Upper lobe of right lung (tissue), 1 donor: ENCODE results near the gene CSNK1E. TPM values are rescaled to one million over a fixed set of nuclear protein-coding genes. Genes with fewer than 3 reads are reported as not detected.

Experiments
- ATAC-seq: fragments of 200-7000 bp; cut with Tn5 transposase; one replicate; pipeline ENCODE4 v1.9.1; 2020; ENCODE audit warnings: mild to moderate bottlenecking, moderate library complexity
- DNase-seq: peaks from one replicate; pipeline ENCODE4 v3.0.0-alpha.2; 2020
- H3K27ac ChIP-seq: fragments of 200-600 bp; one replicate; pipeline ENCODE4 v1.8.0; 2022
- H3K27me3 ChIP-seq: fragments of 200-600 bp; one replicate; pipeline ENCODE4 v1.8.0; 2022; ENCODE audit warnings: mild to moderate bottlenecking
- H3K36me3 ChIP-seq: fragments of 200-600 bp; one replicate; pipeline ENCODE4 v1.8.0; 2022
- H3K4me1 ChIP-seq: fragments of 200-600 bp; one replicate; pipeline ENCODE4 v1.8.0; 2022
- H3K4me3 ChIP-seq: fragments of 200-600 bp; one replicate; pipeline ENCODE4 v1.8.0; 2022; ENCODE audit warnings: mild to moderate bottlenecking
- H3K9me3 ChIP-seq: fragments of 200-600 bp; one replicate; pipeline ENCODE4 v1.8.0; 2022
- CTCF ChIP-seq: fragments of 200-600 bp; IDR thresholded peaks from one replicate; pipeline ENCODE4 v1.8.0; 2022; ENCODE audit warnings: antibody characterized with exemption
- intact Hi-C: fragments of 100-400 bp; cut with DNase I; formaldehyde crosslinking; loops from one replicate; pipeline ENCODE4 v1.11.0; 2022
- total RNA-seq: library from RNA; stranded (reverse); fragmentation: NEBNext Ultra II Directional; extraction: Animal tissue kit (Norgen Biotek cat#: 25700); gene quantifications from one replicate; pipeline ENCODE4 v1.2.1, GENCODE V29; 2021
- donor health status: DM: no; HTN: yes; CAD: no; lungs with severe emphysema.

Gene CSNK1E
- total RNA-seq, 1 donor from 2014 or later, result 115 TPM

- Histone ChIP-seq H3K4me1 (peaks cover 14% of the 10 kb centered on the region), H3K27ac (no peak overlapping the region), H3K27me3 (no peaks in the 10 kb centered on the region), H3K4me3 (no peak overlapping the region), H3K36me3 (peaks cover 92% of the 10 kb centered on the region), H3K9me3 (no peaks in the 10 kb centered on the region)
- DNase-seq (no peak), ATAC-seq (no peak)
- intact Hi-C loops, result no loop called here
- no peak for TF ChIP-seq CTCF
These were observed 17.5 kb downstream of the CSNK1E start for GRCh38 chr22:38299770-38300102.

DNA sequence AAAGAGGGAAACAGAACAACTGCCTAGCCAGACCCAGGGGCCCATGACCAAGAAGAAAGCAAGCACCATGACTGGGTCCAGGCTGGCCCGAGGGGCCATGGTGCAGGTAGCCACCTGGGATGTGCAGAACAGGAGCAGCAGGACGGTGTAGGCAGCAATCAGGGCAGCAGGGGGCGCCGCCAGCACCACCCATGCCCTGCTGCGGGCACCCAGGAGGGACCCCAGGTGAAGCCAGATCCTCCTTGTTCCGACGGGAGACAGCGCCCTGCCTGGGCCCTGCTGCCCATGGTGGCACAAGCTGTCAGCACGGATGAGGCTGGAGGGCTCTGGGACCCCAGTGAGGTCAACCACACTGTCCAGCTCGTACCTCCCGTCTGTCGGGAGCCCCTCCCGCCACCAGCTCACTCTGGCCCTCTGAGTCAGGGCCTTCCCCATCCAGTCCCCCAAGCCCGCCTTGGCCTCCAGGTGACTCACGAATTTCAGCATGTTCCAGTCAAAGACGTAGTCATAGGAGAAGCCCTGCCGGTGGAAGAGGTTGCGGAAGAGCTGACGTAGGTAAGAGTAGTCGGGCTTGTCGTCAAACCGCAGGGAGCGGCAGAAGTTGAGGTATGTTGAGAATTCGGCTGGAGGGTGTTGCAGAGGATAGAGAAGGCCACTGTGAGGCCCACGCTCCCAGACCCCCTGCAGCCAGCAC lies 18.8 kb downstream of the CSNK1E start:
- TF ChIP-seq CTCF, result peak; percentile 40
- H3K4me3 ChIP-seq, result no peak overlapping the region
- no peak for DNase-seq
- intact Hi-C loops, result no loop called here
- H3K27me3 ChIP-seq, result no peaks in the 10 kb centered on the region
- peaks cover 2% of the 10 kb centered on the region for H3K4me1 ChIP-seq
- no peaks in the 10 kb centered on the region for H3K9me3 ChIP-seq
- H3K27ac ChIP-seq, result no peak overlapping the region
- H3K36me3 ChIP-seq, result peaks cover 98% of the 10 kb centered on the region
- peak; percentile 29 for ATAC-seq

- H3K27me3 ChIP-seq, result no peaks in the 10 kb centered on the region
- H3K36me3 ChIP-seq, result peaks cover 97% of the 10 kb centered on the region
- intact Hi-C loops, result no loop called here
- no peak for ATAC-seq
- no peaks in the 10 kb centered on the region for H3K4me1 ChIP-seq
- no peak overlapping the region for H3K27ac ChIP-seq
- no peaks in the 10 kb centered on the region for H3K9me3 ChIP-seq
- TF ChIP-seq CTCF, result no peak
- DNase-seq, result no peak
- H3K4me3 ChIP-seq, result no peak overlapping the region
These were observed 20.9 kb downstream of the CSNK1E start for GRCh38 chr22:38296372-38296771.

DNA sequence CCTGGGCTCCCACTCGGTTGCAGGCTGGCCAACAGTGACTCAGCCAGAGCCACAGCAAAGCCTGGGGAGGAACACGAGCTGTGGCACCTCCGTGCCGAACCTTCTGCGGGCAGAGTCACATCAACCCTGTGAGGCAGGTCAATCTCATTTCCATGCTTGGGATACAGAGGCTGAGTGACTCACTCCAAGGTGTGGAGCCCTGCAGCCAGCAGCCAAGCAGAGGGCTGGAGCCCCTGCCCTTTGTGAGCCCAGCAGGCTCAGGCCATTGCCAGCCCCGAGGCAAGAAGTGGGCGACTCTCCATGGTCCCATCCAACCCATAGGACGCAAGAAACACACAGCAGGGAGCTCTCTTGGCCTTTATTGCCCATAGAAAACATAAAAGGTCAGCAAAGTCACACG lies 21.4 kb downstream of the CSNK1E start:
- intact Hi-C loops, result no loop called here
- H3K27ac ChIP-seq, result no peak overlapping the region

DNA sequence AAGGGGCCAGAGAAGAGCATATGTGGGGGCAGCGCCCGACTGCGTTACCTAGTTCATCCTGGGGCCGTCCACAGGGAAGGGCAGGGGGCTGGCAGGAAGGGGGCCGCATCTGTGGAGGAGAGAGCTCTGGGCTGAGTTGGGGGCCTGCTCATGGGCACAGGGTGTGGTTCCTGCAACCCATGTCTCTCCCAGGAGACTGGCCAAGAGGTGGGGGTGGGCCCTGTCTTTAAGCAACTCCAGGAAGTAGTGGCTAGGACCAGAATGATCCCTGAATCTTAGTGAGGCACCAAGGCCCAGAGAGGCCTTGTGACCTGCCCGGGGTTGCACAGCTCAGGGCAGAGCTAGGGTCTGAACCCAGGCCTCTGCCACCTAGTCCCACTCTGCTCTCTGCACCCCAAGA lies 21.9 kb downstream of the CSNK1E start:
- no peaks in the 10 kb centered on the region for H3K9me3 ChIP-seq
- H3K27me3 ChIP-seq, result no peaks in the 10 kb centered on the region
- no peak for ATAC-seq
- H3K27ac ChIP-seq, result no peak overlapping the region
- intact Hi-C loops, result no loop called here
- no peaks in the 10 kb centered on the region for H3K4me1 ChIP-seq
- peaks cover 86% of the 10 kb centered on the region for H3K36me3 ChIP-seq
- H3K4me3 ChIP-seq, result no peak overlapping the region
- DNase-seq, result no peak
- no peak for TF ChIP-seq CTCF

More for the DNA sequence above, 21.4 kb downstream of the CSNK1E start:
- TF ChIP-seq CTCF, result no peak
- no peak overlapping the region for H3K4me3 ChIP-seq
- no peak for ATAC-seq
- no peaks in the 10 kb centered on the region for H3K27me3 ChIP-seq
- no peak for DNase-seq
- no peaks in the 10 kb centered on the region for H3K9me3 ChIP-seq
- H3K36me3 ChIP-seq, result peaks cover 91% of the 10 kb centered on the region
- no peaks in the 10 kb centered on the region for H3K4me1 ChIP-seq

DNA sequence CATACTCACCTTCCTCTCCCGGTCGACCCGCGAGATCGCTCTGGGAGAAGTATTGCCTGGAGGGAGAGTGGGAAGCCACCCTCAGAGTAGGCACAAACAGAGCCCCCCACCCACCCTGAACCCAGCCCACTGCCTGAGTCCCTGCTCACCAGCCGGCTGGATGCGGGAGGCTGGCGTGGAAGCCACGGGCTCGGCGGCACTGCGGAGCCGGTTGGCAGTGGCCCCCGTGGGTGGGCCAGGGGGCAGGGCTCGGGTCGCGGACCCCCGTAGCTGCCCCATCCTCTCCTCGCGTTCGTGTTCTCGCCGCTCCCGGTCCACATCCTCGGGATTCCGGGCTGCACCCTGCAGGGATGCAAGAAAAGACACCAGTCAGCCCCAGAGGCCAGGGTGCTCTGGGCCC lies 23.0 kb downstream of the CSNK1E start:
- H3K4me3 ChIP-seq, result no peak overlapping the region
- no peak for ATAC-seq
- H3K4me1 ChIP-seq, result no peaks in the 10 kb centered on the region
- intact Hi-C loops, result no loop called here
- peaks cover 75% of the 10 kb centered on the region for H3K36me3 ChIP-seq
- H3K9me3 ChIP-seq, result no peaks in the 10 kb centered on the region
- DNase-seq, result no peak
- H3K27me3 ChIP-seq, result no peaks in the 10 kb centered on the region
- no peak for TF ChIP-seq CTCF
- no peak overlapping the region for H3K27ac ChIP-seq
